A549 (cell line): ENCODE data around the gene ATP5F1E. TPM values are rescaled to one million over a fixed set of nuclear protein-coding genes. Genes with fewer than 3 reads are reported as not detected.

Experiments
- ATAC-seq, 2 experiments: fragments of 200-7000 bp in 1 of 2; fragments of >200 bp in 1 of 2; cut with Nextera tagmentation in 1 of 2; cut with Tn5 transposase in 1 of 2; 3 replicates each; pipeline versions ENCODE4 v1.8.0 to v1.9.1; 2018 to 2020; ENCODE audit warnings: mild to moderate bottlenecking in 1 of 2, moderate library complexity in 1 of 2
- CTCF ChIA-PET: fragments of 300-600 bp; sonication (Branson Sonifier 250); formaldehyde crosslinking; extraction: SDS; loops from one replicate; lab custom pipeline; 2021; ENCODE audit warnings: antibody characterized with exemption, inconsistent platforms; lab: Yijun Ruan, JAX
- POLR2A ChIA-PET: fragments of 350-600 bp; formaldehyde crosslinking; extraction: SDS; loops from one replicate; lab custom pipeline; 2021; ENCODE audit warnings: antibody characterized with exemption, inconsistent platforms; lab: Yijun Ruan, JAX
- DNase-seq, 2 experiments: peaks; one replicate each; pipeline versions ENCODE4 v3.0.0 to v3.0.0-alpha.2; 2011 to 2016; ENCODE audit warnings: low read depth in 1 of 2, low spot score in 1 of 2
- FAIRE-seq: peaks from 2 replicates; lab custom pipeline; 2011; peaks lifted over from hg19 to GRCh38; lab: Jason Lieb, UNC
- H3K27ac ChIP-seq, 2 experiments: fragments of >200 bp; sonication (Bioruptor Twin); formaldehyde crosslinking; 3 replicates each; pipeline ENCODE4 v1.5.1; 2016 to 2017
- H3K4me1 ChIP-seq: fragments of >200 bp; sonication (Bioruptor Twin); formaldehyde crosslinking; 3 replicates; pipeline ENCODE4 v1.6.1; 2016
- H3K4me2 ChIP-seq: fragments of >200 bp; sonication (Bioruptor Twin); formaldehyde crosslinking; 3 replicates; pipeline ENCODE4 v1.6.1; 2016
- H3K4me3 ChIP-seq: fragments of >200 bp; sonication (Bioruptor Twin); formaldehyde crosslinking; 3 replicates; pipeline ENCODE4 v1.5.1; 2016
- H3K9me3 ChIP-seq: fragments of >200 bp; sonication (Bioruptor Twin); formaldehyde crosslinking; 3 replicates; pipeline ENCODE4 v1.6.1; 2016
- CHD2 ChIP-seq: fragments of 150-350 bp; IDR thresholded peaks from 2 replicates; pipeline ENCODE4 v1.6.1; 2014; ENCODE audit warnings: low read length; ENCODE audit not compliant: partially characterized antibody
- EHMT2 ChIP-seq: fragments of 200-600 bp; sonication (generic); IDR thresholded peaks from 2 replicates; pipeline ENCODE4 v1.6.1; 2016; ENCODE audit warnings: antibody characterized with exemption, low read depth, mild to moderate bottlenecking, moderate library complexity
- EP300 ChIP-seq, 2 experiments: fragments of >200 bp; sonication (Bioruptor Twin); formaldehyde crosslinking; IDR thresholded peaks; 2 replicates in 1 of 2; 3 replicates in 1 of 2; pipeline ENCODE4 v1.6.1; 2016 to 2017
- FOSB ChIP-seq: fragments of 250-450 bp; sonication (Bioruptor Pico); IDR thresholded peaks from 2 replicates; pipeline ENCODE4 v1.5.0; 2020; ENCODE audit warnings: mild to moderate bottlenecking, moderate library complexity
- GATA3 ChIP-seq: IDR thresholded peaks from 2 replicates; pipeline ENCODE4 v1.6.1; 2012; ENCODE audit warnings: borderline replicate concordance
- HDAC2 ChIP-seq: fragments of 200-600 bp; sonication (generic); IDR thresholded peaks from 2 replicates; pipeline ENCODE4 v1.6.1; 2016
- HEYL ChIP-seq: fragments of 250-450 bp; sonication (Bioruptor Pico); IDR thresholded peaks from 2 replicates; pipeline ENCODE4 v1.8.0; 2021; ENCODE audit warnings: mild to moderate bottlenecking, moderate library complexity
- HOXB13 ChIP-seq: fragments of 250-450 bp; sonication (Bioruptor Pico); IDR thresholded peaks from 2 replicates; pipeline ENCODE4 v1.5.0; 2020; ENCODE audit warnings: low read depth, mild to moderate bottlenecking, moderate library complexity
- HOXB5 ChIP-seq: fragments of 250-450 bp; sonication (Bioruptor Pico); IDR thresholded peaks from 2 replicates; pipeline ENCODE4 v1.5.0; 2020; ENCODE audit warnings: mild to moderate bottlenecking, moderate library complexity
- JUN ChIP-seq, 2 experiments: fragments of >200 bp; sonication (Bioruptor Twin); formaldehyde crosslinking; IDR thresholded peaks; 2 replicates in 1 of 2; 3 replicates in 1 of 2; pipeline ENCODE4 v1.6.1; 2016 to 2017
- KDM1A ChIP-seq: fragments of 200-600 bp; sonication (generic); IDR thresholded peaks from 2 replicates; pipeline ENCODE4 v1.6.1; 2016; ENCODE audit warnings: low read depth, mild to moderate bottlenecking
- KDM5A ChIP-seq: fragments of 200-600 bp; sonication (generic); IDR thresholded peaks from 2 replicates; pipeline ENCODE4 v1.6.1; 2016; ENCODE audit warnings: antibody characterized with exemption, mild to moderate bottlenecking
- MAFK ChIP-seq: fragments of 450-650 bp; IDR thresholded peaks from 2 replicates; pipeline ENCODE4 v1.6.1; 2014; ENCODE audit not compliant: partially characterized antibody
- MAZ ChIP-seq: fragments of 150-350 bp; IDR thresholded peaks from 2 replicates; pipeline ENCODE4 v1.6.1; 2014; ENCODE audit warnings: antibody characterized with exemption, low read depth, low read length, borderline replicate concordance
- NFE2L2 ChIP-seq: fragments of 150-350 bp; conservative IDR thresholded peaks from 2 replicates; pipeline ENCODE4 v1.6.1; 2014; ENCODE audit warnings: low read length
- NPAS2 ChIP-seq: fragments of 250-450 bp; sonication (Bioruptor Pico); IDR thresholded peaks from 2 replicates; pipeline ENCODE4 v1.8.0; 2022; ENCODE audit warnings: mild to moderate bottlenecking, moderate library complexity, borderline replicate concordance
- NR3C1 ChIP-seq: fragments of >200 bp; sonication (Bioruptor Twin); formaldehyde crosslinking; IDR thresholded peaks from 3 replicates; pipeline ENCODE4 v1.6.1; 2017
- PHF8 ChIP-seq: fragments of 200-600 bp; sonication (generic); IDR thresholded peaks from 2 replicates; pipeline ENCODE4 v1.6.1; 2016; ENCODE audit warnings: low read depth, mild to moderate bottlenecking, antibody characterized with exemption, moderate library complexity, borderline replicate concordance
- POLR2A ChIP-seq: IDR thresholded peaks from 2 replicates; pipeline ENCODE4 v1.6.1; 2012; ENCODE audit warnings: mild to moderate bottlenecking, low read length
- RAD21 ChIP-seq, 2 experiments: fragments of >200 bp in 1 of 2; sonication (Bioruptor Twin) in 1 of 2; formaldehyde crosslinking in 1 of 2; IDR thresholded peaks in 1 of 2; conservative IDR thresholded peaks in 1 of 2; 2 replicates in 1 of 2; 3 replicates in 1 of 2; pipeline ENCODE4 v1.6.1; 2012 to 2018; ENCODE audit warnings: inconsistent platforms in 1 of 2
- RARB ChIP-seq: fragments of 250-450 bp; sonication (Bioruptor Pico); IDR thresholded peaks from 2 replicates; pipeline ENCODE4 v1.8.0; 2021; ENCODE audit warnings: mild to moderate bottlenecking, moderate library complexity
- RCOR1 ChIP-seq: fragments of 150-350 bp; IDR thresholded peaks from 2 replicates; pipeline ENCODE4 v1.6.1; 2014; ENCODE audit warnings: antibody characterized with exemption, low read length, low read depth
- RFX5 ChIP-seq: fragments of 450-650 bp; IDR thresholded peaks from 2 replicates; pipeline ENCODE4 v1.7.1; 2014; ENCODE audit warnings: antibody characterized with exemption, mild to moderate bottlenecking, moderate library complexity
- SMC3 ChIP-seq: fragments of >200 bp; sonication (Bioruptor Twin); formaldehyde crosslinking; IDR thresholded peaks from 3 replicates; pipeline ENCODE4 v1.6.1; 2018; ENCODE audit warnings: inconsistent platforms
- TFCP2L1 ChIP-seq: fragments of 250-450 bp; sonication (Bioruptor Pico); IDR thresholded peaks from 2 replicates; pipeline ENCODE4 v1.5.0; 2021; ENCODE audit warnings: mild to moderate bottlenecking
- ZFP36 ChIP-seq: fragments of 450-650 bp; IDR thresholded peaks from 2 replicates; pipeline ENCODE4 v1.6.1; 2014; ENCODE audit warnings: borderline replicate concordance; ENCODE audit not compliant: partially characterized antibody
- WGBS: methylation state at CpG from one replicate; pipeline ENCODE4 v1.1.6; 2017; ENCODE audit errors: missing lambda C conversion rate; 5-methylcytosine and 5-hydroxymethylcytosine counted together
- polyA minus RNA-seq: library from RNA; depleted of rRNA, polyadenylated mRNA; stranded (reverse); fragments of >200 nt; gene quantifications from 2 replicates; pipeline ENCODE4 v1.2.3, GENCODE V29; 2011; rRNA and poly(A)+ RNA removed
- polyA plus RNA-seq, 4 experiments: library from polyadenylated mRNA; depleted of rRNA in 3 of 4; stranded (reverse); fragments of >200 nt; fragmentation: RNase III in 1 of 4; extraction: RNeasy Plus Mini Kit Qiagen cat#74134 plus additional on column Dnase treatment in 1 of 4; gene quantifications; 2 replicates in 3 of 4; 3 replicates in 1 of 4; pipeline ENCODE4 v1.2.3, GENCODE V29; 2011 to 2017
- TF ChIP-seq, protein P1 (sequence below): fragments of 150-350 bp; IDR thresholded peaks from 2 replicates; pipeline ENCODE4 v1.6.1; 2014; ENCODE audit warnings: low read depth, mild to moderate bottlenecking, low read length
- TF ChIP-seq, protein P2 (sequence below): fragments of 450-650 bp; IDR thresholded peaks from 2 replicates; pipeline ENCODE4 v1.6.1; 2014; ENCODE audit warnings: antibody characterized with exemption
- TF ChIP-seq, protein P3 (sequence below): IDR thresholded peaks from 2 replicates; pipeline ENCODE4 v1.6.1; 2012
- TF ChIP-seq, protein P4 (sequence below): fragments of 250-450 bp; sonication (Bioruptor Pico); IDR thresholded peaks from 2 replicates; pipeline ENCODE4 v1.5.0; 2021; ENCODE audit warnings: mild to moderate bottlenecking, moderate library complexity, borderline replicate concordance
- TF ChIP-seq, protein P5 (sequence below): fragments of >200 bp; sonication (Bioruptor Twin); formaldehyde crosslinking; IDR thresholded peaks from 2 replicates; pipeline ENCODE4 v1.6.1; 2016
- TF ChIP-seq, protein P6 (sequence below): fragments of 200-600 bp; sonication (generic); IDR thresholded peaks from 2 replicates; pipeline ENCODE4 v1.6.1; 2016; ENCODE audit warnings: antibody characterized with exemption, mild to moderate bottlenecking, moderate library complexity

ATP5F1E gene
- polyA plus RNA-seq (2011; rRNA removed) (69.1 and 84.9 TPM in 2 replicates), polyA plus RNA-seq (2017; fragmentation: RNase III; extraction: RNeasy Plus Mini Kit Qiagen cat#74134 plus additional on column Dnase treatment) (100 to 127 TPM (median 108 TPM) in 3 replicates), polyA minus RNA-seq (8.7 and 10.6 TPM in 2 replicates)
- polyA plus RNA-seq (2012; cell fraction: cytosol; rRNA removed), result 33.7 and 55.3 TPM in 2 replicates
- 9.3 and 14.0 TPM in 2 replicates for polyA plus RNA-seq (2012; cell fraction: nucleus; rRNA removed)

DNA sequence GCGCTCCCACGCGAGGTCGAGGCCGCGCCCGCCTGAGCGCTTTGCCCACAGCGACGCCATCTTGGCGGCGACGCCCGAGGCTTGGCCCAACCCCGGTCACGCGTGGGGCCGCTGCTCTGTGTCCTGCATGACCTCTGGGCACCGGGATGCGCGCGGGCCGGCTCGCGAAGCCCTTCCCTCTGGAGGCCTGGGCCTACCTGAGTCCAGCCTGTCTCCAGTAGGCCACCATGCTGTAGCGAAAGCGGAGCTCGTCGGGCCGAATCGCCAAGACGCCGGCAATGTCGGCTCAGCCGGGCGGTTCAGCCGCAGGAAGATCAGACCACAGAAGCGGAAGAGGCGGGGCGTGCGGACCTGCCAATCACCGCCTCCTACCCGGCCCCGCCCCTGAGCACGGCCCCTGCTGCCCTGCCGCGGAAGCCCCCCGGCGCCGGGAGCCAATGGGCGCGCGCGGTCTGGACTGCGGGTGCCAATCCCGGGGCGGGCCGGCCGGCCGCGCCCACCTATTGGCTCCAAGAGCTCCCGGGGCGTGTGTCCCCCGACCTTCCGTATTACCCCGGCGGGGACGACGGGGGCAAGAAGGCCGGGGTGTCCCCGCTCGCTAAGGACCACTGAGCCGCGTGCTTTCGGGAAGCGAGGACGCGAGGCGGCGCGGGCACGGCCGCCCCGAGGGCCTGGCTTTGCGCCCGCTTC is at the start of gene ATP5F1E:
TSS of gene ATP5F1E (minus strand) at position 313 of the 690 bp plus-strand sequence. CDS start at position 229, 84 bp downstream.
- Histone ChIP-seq H3K4me3 (peak within 1 kb of the TSS; percentile 70), H3K9me3 (no peaks in the 10 kb centered on the region), H3K4me1 (peaks cover 37% of the 10 kb centered on the region), H3K27ac (peak within 1 kb of the TSS; percentile 93 to 99), H3K4me2 (peak within 1 kb of the TSS; percentile 83)
- peak; percentile 86 to 94 for DNase-seq
- ChIA-PET CTCF (interaction anchor here (0.6 to 2.6 kb wide), 9 partner anchors 8 to 519 kb away, joined by 3 to 5 read pairs (median 3); partner anchors contain the start of gene PRELID3B), POLR2A (interaction anchor here (0.6 to 2.9 kb wide), 27 partner anchors 8 to 596 kb away, joined by 3 to 35 read pairs (median 3); partner anchors contain the start of genes NELFCD, PRELID3B and TUBB1)
- 1% methylated on average over 33 of the region's 86 CpGs for WGBS
- peak; percentile 98 to 99 for ATAC-seq
- no peak for FAIRE-seq
- TF ChIP-seq EHMT2, result no peak
- TF ChIP-seq RAD21 (conservative IDR thresholded peaks at IDR 0.05 in 1 of 2, IDR thresholded peaks at IDR 0.05 in 1 of 2), result no peak
- 0 out of 2 replicates have a peak, but pooled peaks have one; percentile 50 for TF ChIP-seq HDAC2
- TF ChIP-seq PHF8, result peak; percentile 85
- TF ChIP-seq, protein P1, sequence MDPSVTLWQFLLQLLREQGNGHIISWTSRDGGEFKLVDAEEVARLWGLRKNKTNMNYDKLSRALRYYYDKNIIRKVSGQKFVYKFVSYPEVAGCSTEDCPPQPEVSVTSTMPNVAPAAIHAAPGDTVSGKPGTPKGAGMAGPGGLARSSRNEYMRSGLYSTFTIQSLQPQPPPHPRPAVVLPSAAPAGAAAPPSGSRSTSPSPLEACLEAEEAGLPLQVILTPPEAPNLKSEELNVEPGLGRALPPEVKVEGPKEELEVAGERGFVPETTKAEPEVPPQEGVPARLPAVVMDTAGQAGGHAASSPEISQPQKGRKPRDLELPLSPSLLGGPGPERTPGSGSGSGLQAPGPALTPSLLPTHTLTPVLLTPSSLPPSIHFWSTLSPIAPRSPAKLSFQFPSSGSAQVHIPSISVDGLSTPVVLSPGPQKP, result no peak
- TF ChIP-seq EP300 (IDR thresholded peaks at IDR 0.05), result no peak
- peak; percentile 96 for TF ChIP-seq HOXB13
- TF ChIP-seq RARB (CRISPR knock-in tag), result peak; percentile 72; the same call in 1 of the 2 replicates
- TF ChIP-seq, protein P2, sequence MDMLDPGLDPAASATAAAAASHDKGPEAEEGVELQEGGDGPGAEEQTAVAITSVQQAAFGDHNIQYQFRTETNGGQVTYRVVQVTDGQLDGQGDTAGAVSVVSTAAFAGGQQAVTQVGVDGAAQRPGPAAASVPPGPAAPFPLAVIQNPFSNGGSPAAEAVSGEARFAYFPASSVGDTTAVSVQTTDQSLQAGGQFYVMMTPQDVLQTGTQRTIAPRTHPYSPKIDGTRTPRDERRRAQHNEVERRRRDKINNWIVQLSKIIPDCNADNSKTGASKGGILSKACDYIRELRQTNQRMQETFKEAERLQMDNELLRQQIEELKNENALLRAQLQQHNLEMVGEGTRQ, result peak; percentile 1; the same call in 1 of the 2 replicates
- no peak for TF ChIP-seq MAFK
- no peak for TF ChIP-seq ZFP36
- TF ChIP-seq NR3C1, result no peak
- no peak for TF ChIP-seq MAZ
- no peak for TF ChIP-seq GATA3
- no peak for TF ChIP-seq KDM1A
- no peak for TF ChIP-seq SMC3
- 0 out of 2 replicates have a peak, but pooled peaks have one; percentile 65 for TF ChIP-seq RFX5
- TF ChIP-seq HEYL, result no peak
- TF ChIP-seq, protein P3, sequence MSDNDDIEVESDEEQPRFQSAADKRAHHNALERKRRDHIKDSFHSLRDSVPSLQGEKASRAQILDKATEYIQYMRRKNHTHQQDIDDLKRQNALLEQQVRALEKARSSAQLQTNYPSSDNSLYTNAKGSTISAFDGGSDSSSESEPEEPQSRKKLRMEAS, result peak; percentile 84
- TF ChIP-seq, protein P4, sequence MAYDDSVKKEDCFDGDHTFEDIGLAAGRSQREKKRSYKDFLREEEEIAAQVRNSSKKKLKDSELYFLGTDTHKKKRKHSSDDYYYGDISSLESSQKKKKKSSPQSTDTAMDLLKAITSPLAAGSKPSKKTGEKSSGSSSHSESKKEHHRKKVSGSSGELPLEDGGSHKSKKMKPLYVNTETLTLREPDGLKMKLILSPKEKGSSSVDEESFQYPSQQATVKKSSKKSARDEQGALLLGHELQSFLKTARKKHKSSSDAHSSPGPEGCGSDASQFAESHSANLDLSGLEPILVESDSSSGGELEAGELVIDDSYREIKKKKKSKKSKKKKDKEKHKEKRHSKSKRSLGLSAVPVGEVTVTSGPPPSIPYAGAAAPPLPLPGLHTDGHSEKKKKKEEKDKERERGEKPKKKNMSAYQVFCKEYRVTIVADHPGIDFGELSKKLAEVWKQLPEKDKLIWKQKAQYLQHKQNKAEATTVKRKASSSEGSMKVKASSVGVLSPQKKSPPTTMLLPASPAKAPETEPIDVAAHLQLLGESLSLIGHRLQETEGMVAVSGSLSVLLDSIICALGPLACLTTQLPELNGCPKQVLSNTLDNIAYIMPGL (CRISPR knock-in tag), result no peak; the same call in 1 of the 2 replicates
- no peak for TF ChIP-seq CHD2
- TF ChIP-seq, protein P5, sequence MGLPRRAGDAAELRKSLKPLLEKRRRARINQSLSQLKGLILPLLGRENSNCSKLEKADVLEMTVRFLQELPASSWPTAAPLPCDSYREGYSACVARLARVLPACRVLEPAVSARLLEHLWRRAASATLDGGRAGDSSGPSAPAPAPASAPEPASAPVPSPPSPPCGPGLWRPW, result no peak
- no peak for TF ChIP-seq NFE2L2
- TF ChIP-seq KDM5A, result 0 out of 2 replicates have a peak, but pooled peaks have one; percentile 29
- TF ChIP-seq RCOR1, result no peak
- TF ChIP-seq POLR2A, result peak; percentile 90
- peak; percentile 74 to 93; a peak in 4 of 5 replicates for TF ChIP-seq JUN (IDR thresholded peaks at IDR 0.05)
- no peak for TF ChIP-seq NPAS2 (CRISPR knock-in tag)
- TF ChIP-seq, protein P6, sequence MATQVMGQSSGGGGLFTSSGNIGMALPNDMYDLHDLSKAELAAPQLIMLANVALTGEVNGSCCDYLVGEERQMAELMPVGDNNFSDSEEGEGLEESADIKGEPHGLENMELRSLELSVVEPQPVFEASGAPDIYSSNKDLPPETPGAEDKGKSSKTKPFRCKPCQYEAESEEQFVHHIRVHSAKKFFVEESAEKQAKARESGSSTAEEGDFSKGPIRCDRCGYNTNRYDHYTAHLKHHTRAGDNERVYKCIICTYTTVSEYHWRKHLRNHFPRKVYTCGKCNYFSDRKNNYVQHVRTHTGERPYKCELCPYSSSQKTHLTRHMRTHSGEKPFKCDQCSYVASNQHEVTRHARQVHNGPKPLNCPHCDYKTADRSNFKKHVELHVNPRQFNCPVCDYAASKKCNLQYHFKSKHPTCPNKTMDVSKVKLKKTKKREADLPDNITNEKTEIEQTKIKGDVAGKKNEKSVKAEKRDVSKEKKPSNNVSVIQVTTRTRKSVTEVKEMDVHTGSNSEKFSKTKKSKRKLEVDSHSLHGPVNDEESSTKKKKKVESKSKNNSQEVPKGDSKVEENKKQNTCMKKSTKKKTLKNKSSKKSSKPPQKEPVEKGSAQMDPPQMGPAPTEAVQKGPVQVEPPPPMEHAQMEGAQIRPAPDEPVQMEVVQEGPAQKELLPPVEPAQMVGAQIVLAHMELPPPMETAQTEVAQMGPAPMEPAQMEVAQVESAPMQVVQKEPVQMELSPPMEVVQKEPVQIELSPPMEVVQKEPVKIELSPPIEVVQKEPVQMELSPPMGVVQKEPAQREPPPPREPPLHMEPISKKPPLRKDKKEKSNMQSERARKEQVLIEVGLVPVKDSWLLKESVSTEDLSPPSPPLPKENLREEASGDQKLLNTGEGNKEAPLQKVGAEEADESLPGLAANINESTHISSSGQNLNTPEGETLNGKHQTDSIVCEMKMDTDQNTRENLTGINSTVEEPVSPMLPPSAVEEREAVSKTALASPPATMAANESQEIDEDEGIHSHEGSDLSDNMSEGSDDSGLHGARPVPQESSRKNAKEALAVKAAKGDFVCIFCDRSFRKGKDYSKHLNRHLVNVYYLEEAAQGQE, result no peak
- peak; percentile 85; the same call in 1 of the 2 replicates for TF ChIP-seq TFCP2L1 (CRISPR knock-in tag)
- TF ChIP-seq HOXB5 (CRISPR knock-in tag), result peak; percentile 85
- no peak for TF ChIP-seq FOSB (CRISPR knock-in tag)
